Measurements from ENCODE around the gene OTUD3. TPM values are rescaled to one million over a fixed set of nuclear protein-coding genes. Genes with fewer than 3 reads are reported as not detected.

The OTUD3 gene
- total and polyA plus RNA-seq, 2 of the 13 experiments (the other 11 are each of a cell fraction or from before 2014, with no cell fraction given) = 5.2 to 7.5 TPM

- intact Hi-C loops (cut with micrococcal nuclease; ENCODE audit: unreplicated experiment) (no loop called here), in situ Hi-C loops (cut with HindIII; ENCODE audit: extremely low pct_ligation_motif_present, low pct_unique_long_range_greater_than_20kb) (loop anchor here (5.0 kb wide), 2 partner anchors 50 to 230 kb away; no protein-coding TSS in a partner anchor)
- H4K20me1 ChIP-seq (ENCODE audit: insufficient read depth, low read length) = no peaks in the 10 kb centered on the region
- H3K4me2 ChIP-seq (ENCODE audit: low read depth, low read length) = no peak overlapping the region
- WGBS (ENCODE audit: low lambda C conversion rate) = 92% methylated on average over 11 of the region's 17 CpGs
- H3K36me3 ChIP-seq (replicated peaks in 1 of 2; ENCODE audit: control insufficient read depth in 1 of 2, insufficient read depth in 2 of 2, low read length in 2 of 2) = no peaks in the 10 kb centered on the region
- 0 out of 2 replicates have a peak overlapping the region, but pooled peaks have one; percentile 2 for H3K9ac ChIP-seq (ENCODE audit: insufficient read depth, low read depth, low read length)
- H3K27me3 ChIP-seq (ENCODE audit: control insufficient read depth in 1 of 2, insufficient read depth in 2 of 2, low read length in 2 of 2) = no peaks in the 10 kb centered on the region
- TF ChIP-seq ISL2 (CRISPR knock-in tag; IDR thresholded peaks at IDR 0.05) = no peak
- 0 out of 2 replicates have a peak, but pooled peaks have one; percentile 15 for TF ChIP-seq TAF1 (CRISPR knock-in tag; IDR thresholded peaks at IDR 0.05)
- TF ChIP-seq ZBTB38 (CRISPR knock-in tag; IDR thresholded peaks at IDR 0.05) = peak; percentile 60
- TF ChIP-seq, protein P1, sequence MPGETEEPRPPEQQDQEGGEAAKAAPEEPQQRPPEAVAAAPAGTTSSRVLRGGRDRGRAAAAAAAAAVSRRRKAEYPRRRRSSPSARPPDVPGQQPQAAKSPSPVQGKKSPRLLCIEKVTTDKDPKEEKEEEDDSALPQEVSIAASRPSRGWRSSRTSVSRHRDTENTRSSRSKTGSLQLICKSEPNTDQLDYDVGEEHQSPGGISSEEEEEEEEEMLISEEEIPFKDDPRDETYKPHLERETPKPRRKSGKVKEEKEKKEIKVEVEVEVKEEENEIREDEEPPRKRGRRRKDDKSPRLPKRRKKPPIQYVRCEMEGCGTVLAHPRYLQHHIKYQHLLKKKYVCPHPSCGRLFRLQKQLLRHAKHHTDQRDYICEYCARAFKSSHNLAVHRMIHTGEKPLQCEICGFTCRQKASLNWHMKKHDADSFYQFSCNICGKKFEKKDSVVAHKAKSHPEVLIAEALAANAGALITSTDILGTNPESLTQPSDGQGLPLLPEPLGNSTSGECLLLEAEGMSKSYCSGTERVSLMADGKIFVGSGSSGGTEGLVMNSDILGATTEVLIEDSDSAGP (CRISPR knock-in tag; IDR thresholded peaks at IDR 0.05; ENCODE audit: borderline replicate concordance) = 0 out of 2 replicates have a peak, but pooled peaks have one; percentile 11
- TF ChIP-seq, protein P2, sequence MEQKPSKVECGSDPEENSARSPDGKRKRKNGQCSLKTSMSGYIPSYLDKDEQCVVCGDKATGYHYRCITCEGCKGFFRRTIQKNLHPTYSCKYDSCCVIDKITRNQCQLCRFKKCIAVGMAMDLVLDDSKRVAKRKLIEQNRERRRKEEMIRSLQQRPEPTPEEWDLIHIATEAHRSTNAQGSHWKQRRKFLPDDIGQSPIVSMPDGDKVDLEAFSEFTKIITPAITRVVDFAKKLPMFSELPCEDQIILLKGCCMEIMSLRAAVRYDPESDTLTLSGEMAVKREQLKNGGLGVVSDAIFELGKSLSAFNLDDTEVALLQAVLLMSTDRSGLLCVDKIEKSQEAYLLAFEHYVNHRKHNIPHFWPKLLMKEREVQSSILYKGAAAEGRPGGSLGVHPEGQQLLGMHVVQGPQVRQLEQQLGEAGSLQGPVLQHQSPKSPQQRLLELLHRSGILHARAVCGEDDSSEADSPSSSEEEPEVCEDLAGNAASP (CRISPR knock-in tag; IDR thresholded peaks at IDR 0.05; ENCODE audit: borderline replicate concordance) = 0 out of 2 replicates have a peak, but pooled peaks have one; percentile 52
- TF ChIP-seq ZNF788 (CRISPR knock-in tag; IDR thresholded peaks at IDR 0.05; ENCODE audit: borderline replicate concordance) = 0 out of 2 replicates have a peak, but pooled peaks have one; percentile 25
- H2AFZ ChIP-seq (ENCODE audit: low read length) = no peak overlapping the region
- peaks cover 83% of the 10 kb centered on the region for H3K4me1 ChIP-seq (ENCODE audit: insufficient read depth, low read length)
- H3K27ac ChIP-seq (ENCODE audit: extremely low read length, insufficient read depth, low read length) = no peak overlapping the region
- no peaks in the 10 kb centered on the region for H3K9me3 ChIP-seq (ENCODE audit: low read length)
- CTCF ChIA-PET (ENCODE audit: low intra/inter-chr PET ratio, low total read pairs) = no interaction called here
- no peak for ATAC-seq
- POLR2A ChIA-PET = interaction anchor here (1.1 kb wide), 1 partner anchor 24 kb away, joined by 3 read pairs; no protein-coding TSS in a partner anchor
- no peak for FAIRE-seq
- DNase-seq (ENCODE audit: low spot score) = no peak
- H3K79me2 ChIP-seq (ENCODE audit: insufficient read depth, low read length) = no peaks in the 10 kb centered on the region
- H3K4me3 ChIP-seq (replicated peaks in 1 of 3; ENCODE audit: insufficient read depth in 1 of 3, low read depth in 2 of 3, low read length in 3 of 3) = no peak overlapping the region
- BruUV-seq (replicated peaks) = no TSS peak
Observed at GRCh38 chr1:19922015-19922688, 40.0 kb downstream of the OTUD3 start.
